K562 treated with DMSO at 1 percent for 48 hours (cell line): ENCODE measurements around the gene SMC3. TPM values are rescaled to one million over a fixed set of nuclear protein-coding genes. Genes with fewer than 3 reads are reported as not detected.

Experiments
- total RNA-seq: library from RNA; unstranded; fragments of 300-600 nt; gene quantifications from 2 replicates; pipeline ENCODE4 v1.2.3, GENCODE V29; 2022; ENCODE audit warnings: low replicate concordance; ENCODE audit errors: extremely low read depth

SMC3 gene
- not detected in 2 replicates for total RNA-seq

GRCh38 chr10:110567201-110568054 lies at the start of gene SMC3:
TSS of gene SMC3 (plus strand) at chr10:110567695. CDS start at chr10:110567817, 122 bp downstream.

GRCh38 chr10:110643653-110644597 lies 76.4 kb downstream of the SMC3 start, which contains the start of gene RBM20:
TSS of gene RBM20 (plus strand) at chr10:110644336. CDS start at chr10:110644455, 119 bp downstream.

Other genes starting within 250 kb of the SMC3 start
- not detected in 2 replicates for gene DUSP5, start 69.8 kb upstream of the SMC3 start, total RNA-seq
- gene RBM20, start 76.6 kb downstream of the SMC3 start, total RNA-seq: not detected in 2 replicates